OCI-LY1 (cell line): Measurements from ENCODE around the gene RD3L.

Experiments used
- EZH2 ChIP-seq: fragments of 200-600 bp; sonication (generic), shearing (Covaris generic); IDR thresholded peaks from 2 replicates; pipeline ENCODE4 v1.8.0; 2017; ENCODE audit warnings: borderline replicate concordance, mixed run types, mild to moderate bottlenecking, antibody characterized with exemption, low read length, moderate library complexity, mixed read lengths
- TF ChIP-seq, protein P1 (sequence below): fragments of 200-600 bp; sonication (generic), shearing (Covaris generic); IDR thresholded peaks from 2 replicates; pipeline ENCODE4 v1.5.1; 2017; ENCODE audit warnings: mild to moderate bottlenecking, antibody characterized with exemption, low read length, moderate library complexity, mixed read lengths

DNA sequence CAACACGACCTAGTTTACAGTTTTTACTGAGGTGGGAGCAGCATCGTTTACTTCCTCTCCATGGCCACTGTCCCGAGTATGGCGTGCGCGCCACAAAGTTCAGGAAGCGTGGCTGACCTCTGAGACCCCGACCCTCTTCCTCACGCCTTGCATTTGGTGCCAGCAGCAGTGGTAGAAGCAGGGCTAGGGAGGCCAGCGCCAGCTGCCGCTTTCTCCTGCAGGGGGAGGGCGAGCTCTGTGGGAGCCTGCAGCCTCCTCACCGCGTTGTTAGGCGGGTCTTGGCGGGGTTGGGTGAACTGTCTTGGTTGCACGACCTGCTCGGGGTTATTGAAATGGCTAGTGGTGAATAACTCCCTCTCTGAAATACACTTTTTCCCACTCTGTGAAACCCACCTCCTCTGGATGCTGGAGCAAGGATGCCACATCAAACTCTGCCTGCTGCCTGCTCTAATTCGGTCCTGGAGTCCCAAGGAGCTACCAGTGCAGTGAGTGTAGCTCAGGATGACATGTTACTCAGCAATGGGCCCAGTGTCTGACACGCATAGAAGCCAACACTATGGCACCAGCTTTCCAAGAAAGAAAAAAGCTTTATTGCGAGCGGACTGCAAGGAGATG lies 36.4 kb downstream of the RD3L start:
- no peak for TF ChIP-seq EZH2
- TF ChIP-seq, protein P1, sequence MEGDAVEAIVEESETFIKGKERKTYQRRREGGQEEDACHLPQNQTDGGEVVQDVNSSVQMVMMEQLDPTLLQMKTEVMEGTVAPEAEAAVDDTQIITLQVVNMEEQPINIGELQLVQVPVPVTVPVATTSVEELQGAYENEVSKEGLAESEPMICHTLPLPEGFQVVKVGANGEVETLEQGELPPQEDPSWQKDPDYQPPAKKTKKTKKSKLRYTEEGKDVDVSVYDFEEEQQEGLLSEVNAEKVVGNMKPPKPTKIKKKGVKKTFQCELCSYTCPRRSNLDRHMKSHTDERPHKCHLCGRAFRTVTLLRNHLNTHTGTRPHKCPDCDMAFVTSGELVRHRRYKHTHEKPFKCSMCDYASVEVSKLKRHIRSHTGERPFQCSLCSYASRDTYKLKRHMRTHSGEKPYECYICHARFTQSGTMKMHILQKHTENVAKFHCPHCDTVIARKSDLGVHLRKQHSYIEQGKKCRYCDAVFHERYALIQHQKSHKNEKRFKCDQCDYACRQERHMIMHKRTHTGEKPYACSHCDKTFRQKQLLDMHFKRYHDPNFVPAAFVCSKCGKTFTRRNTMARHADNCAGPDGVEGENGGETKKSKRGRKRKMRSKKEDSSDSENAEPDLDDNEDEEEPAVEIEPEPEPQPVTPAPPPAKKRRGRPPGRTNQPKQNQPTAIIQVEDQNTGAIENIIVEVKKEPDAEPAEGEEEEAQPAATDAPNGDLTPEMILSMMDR = peak; percentile 55
